Measurements from ENCODE around the gene ARFIP1.

The ARFIP1 gene

DNA sequence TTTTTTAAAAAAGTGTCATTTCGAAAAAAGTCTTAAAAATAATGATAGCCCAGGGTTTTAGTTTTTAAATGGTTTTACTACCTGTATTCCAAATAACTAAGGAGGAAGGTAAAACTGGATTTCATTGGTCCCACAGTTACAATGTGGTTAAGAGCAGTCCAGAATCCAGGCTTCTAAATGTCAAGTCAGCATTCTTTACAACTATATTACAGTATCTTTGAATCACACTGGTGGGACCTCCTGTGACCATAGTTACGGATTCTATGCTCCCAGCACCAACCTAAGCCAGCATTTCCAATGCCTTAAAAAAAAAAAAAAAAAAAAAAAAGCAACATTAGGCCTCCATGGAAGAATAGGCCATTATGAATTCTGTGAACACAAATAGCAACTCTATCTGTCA, 6.4 kb upstream of the ARFIP1 start:
- TF ChIP-seq, protein P1, sequence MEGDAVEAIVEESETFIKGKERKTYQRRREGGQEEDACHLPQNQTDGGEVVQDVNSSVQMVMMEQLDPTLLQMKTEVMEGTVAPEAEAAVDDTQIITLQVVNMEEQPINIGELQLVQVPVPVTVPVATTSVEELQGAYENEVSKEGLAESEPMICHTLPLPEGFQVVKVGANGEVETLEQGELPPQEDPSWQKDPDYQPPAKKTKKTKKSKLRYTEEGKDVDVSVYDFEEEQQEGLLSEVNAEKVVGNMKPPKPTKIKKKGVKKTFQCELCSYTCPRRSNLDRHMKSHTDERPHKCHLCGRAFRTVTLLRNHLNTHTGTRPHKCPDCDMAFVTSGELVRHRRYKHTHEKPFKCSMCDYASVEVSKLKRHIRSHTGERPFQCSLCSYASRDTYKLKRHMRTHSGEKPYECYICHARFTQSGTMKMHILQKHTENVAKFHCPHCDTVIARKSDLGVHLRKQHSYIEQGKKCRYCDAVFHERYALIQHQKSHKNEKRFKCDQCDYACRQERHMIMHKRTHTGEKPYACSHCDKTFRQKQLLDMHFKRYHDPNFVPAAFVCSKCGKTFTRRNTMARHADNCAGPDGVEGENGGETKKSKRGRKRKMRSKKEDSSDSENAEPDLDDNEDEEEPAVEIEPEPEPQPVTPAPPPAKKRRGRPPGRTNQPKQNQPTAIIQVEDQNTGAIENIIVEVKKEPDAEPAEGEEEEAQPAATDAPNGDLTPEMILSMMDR (IDR thresholded peaks at IDR 0.05; ENCODE audit: low read depth, low read length): no peak
- H3K36me3 ChIP-seq: no peaks in the 10 kb centered on the region
- no peaks in the 10 kb centered on the region for H3K4me1 ChIP-seq
- H3K4me3 ChIP-seq (ENCODE audit: low read depth, low read length): no peak overlapping the region
- no peaks in the 10 kb centered on the region for H3K9me3 ChIP-seq
- H3K27me3 ChIP-seq: no peaks in the 10 kb centered on the region
- no peak for DNase-seq

GRCh38 chr4:152773953-152774352, 5.8 kb upstream of the ARFIP1 start:
- DNase-seq: no peak
- H3K9me3 ChIP-seq: no peaks in the 10 kb centered on the region
- TF ChIP-seq, protein P1 (IDR thresholded peaks at IDR 0.05; ENCODE audit: low read depth, low read length): no peak
- H3K4me3 ChIP-seq (ENCODE audit: low read depth, low read length): no peak overlapping the region
- H3K27me3 ChIP-seq: no peaks in the 10 kb centered on the region
- H3K36me3 ChIP-seq: no peaks in the 10 kb centered on the region
- H3K4me1 ChIP-seq: no peaks in the 10 kb centered on the region

DNA sequence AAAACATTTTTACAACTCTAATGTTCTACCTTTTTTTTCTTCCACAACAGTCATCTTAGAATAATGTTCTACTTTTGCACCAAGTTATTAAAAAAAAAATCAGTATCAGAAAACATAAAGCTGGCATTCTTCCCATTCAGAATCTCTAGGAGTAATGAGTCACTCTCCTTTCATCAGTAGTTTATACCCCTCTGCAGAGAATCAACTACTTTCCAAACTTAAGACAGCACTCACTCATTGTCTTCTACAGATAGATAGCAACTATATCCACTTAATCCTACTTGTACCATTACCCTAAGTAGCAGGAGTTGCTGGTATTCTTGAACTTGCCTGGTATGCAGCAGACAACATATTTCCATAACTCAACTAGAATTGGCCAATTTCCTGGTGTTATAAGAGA, 3.4 kb upstream of the ARFIP1 start:
- TF ChIP-seq, protein P1 (IDR thresholded peaks at IDR 0.05; ENCODE audit: low read depth, low read length): no peak
- no peaks in the 10 kb centered on the region for H3K27me3 ChIP-seq
- H3K4me3 ChIP-seq (ENCODE audit: low read depth, low read length): no peak overlapping the region
- H3K4me1 ChIP-seq: no peaks in the 10 kb centered on the region
- no peaks in the 10 kb centered on the region for H3K9me3 ChIP-seq
- H3K36me3 ChIP-seq: no peaks in the 10 kb centered on the region
- no peak for DNase-seq

DNA sequence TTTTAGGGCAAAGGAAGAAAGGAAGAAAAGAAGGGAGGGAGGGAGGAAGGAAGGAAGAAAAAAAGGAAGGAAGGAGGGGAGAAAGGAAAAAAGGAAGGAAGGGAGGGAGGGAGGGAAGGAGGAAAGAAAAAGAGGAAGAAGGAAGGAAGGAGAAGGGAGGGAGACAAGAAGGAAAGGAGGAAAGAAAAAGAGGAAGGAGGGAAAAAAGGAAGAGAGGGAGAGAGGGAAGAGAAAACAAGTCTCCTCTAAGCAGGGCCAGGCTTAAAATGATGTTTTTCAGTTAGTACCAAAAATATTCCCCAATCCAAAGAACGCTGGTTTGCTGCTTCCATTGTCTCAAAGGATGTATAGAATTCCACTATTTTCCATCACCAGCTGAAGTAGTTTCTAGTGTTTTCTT, 2.3 kb upstream of the ARFIP1 start:
- H3K4me1 ChIP-seq: no peaks in the 10 kb centered on the region
- H3K36me3 ChIP-seq: no peaks in the 10 kb centered on the region
- no peaks in the 10 kb centered on the region for H3K27me3 ChIP-seq
- TF ChIP-seq, protein P1 (IDR thresholded peaks at IDR 0.05; ENCODE audit: low read depth, low read length): no peak
- DNase-seq: no peak
- H3K9me3 ChIP-seq: no peaks in the 10 kb centered on the region
- H3K4me3 ChIP-seq (ENCODE audit: low read depth, low read length): no peak overlapping the region

- Histone ChIP-seq H3K9me3 (no peaks in the 10 kb centered on the region), H3K4me1 (no peaks in the 10 kb centered on the region; the same call in 1 of the 2 replicates), H3K4me3 (ENCODE audit: low read depth, low read length) (peak overlapping the region; percentile 88), H3K36me3 (no peaks in the 10 kb centered on the region), H3K27me3 (no peaks in the 10 kb centered on the region)
- DNase-seq: peak; percentile 24
- TF ChIP-seq, protein P1 (IDR thresholded peaks at IDR 0.05; ENCODE audit: low read depth, low read length): no peak
Observed at GRCh38 chr4:152778656-152779512, 870 bp upstream of the ARFIP1 start.

- TF ChIP-seq, protein P1 (IDR thresholded peaks at IDR 0.05; ENCODE audit: low read depth, low read length): no peak
- peak; percentile 20 for DNase-seq
- H3K4me1 ChIP-seq: peaks cover 9% of the 10 kb centered on the region
- no peaks in the 10 kb centered on the region for H3K9me3 ChIP-seq
- peak overlapping the region; percentile 88 for H3K4me3 ChIP-seq (ENCODE audit: low read depth, low read length)
- no peaks in the 10 kb centered on the region for H3K27me3 ChIP-seq
- H3K36me3 ChIP-seq: no peaks in the 10 kb centered on the region
Observed at GRCh38 chr4:152780267-152780778, 569 bp downstream of the ARFIP1 start.
